ENCODE measurements around the gene FAM222A.

GRCh38 chr12:109732321-109733305 is 19.0 kb downstream of the FAM222A start:
- TF ChIP-seq CTCF (IDR thresholded peaks at IDR 0.05) (no peak), EZH2 (IDR thresholded peaks at IDR 0.05) (no peak), EZH2phosphoT487 (IDR thresholded peaks at IDR 0.05) (no peak)
